HG03039 (cell line): ENCODE results near the gene GANC.
"Not testable (repeated sequence)": the region's sequence is repeated elsewhere in the genome, so short reads cannot be mapped to it uniquely, and the experiment has no call there.

Experiments used
- ATAC-seq: cut with Tn5 transposase; IDR thresholded peaks from one replicate; pipeline ENCODE4 v1.9.1; 2021; ENCODE audit warnings: mild to moderate bottlenecking, moderate library complexity; ENCODE audit not compliant: unreplicated experiment

Gene GANC, protein sequence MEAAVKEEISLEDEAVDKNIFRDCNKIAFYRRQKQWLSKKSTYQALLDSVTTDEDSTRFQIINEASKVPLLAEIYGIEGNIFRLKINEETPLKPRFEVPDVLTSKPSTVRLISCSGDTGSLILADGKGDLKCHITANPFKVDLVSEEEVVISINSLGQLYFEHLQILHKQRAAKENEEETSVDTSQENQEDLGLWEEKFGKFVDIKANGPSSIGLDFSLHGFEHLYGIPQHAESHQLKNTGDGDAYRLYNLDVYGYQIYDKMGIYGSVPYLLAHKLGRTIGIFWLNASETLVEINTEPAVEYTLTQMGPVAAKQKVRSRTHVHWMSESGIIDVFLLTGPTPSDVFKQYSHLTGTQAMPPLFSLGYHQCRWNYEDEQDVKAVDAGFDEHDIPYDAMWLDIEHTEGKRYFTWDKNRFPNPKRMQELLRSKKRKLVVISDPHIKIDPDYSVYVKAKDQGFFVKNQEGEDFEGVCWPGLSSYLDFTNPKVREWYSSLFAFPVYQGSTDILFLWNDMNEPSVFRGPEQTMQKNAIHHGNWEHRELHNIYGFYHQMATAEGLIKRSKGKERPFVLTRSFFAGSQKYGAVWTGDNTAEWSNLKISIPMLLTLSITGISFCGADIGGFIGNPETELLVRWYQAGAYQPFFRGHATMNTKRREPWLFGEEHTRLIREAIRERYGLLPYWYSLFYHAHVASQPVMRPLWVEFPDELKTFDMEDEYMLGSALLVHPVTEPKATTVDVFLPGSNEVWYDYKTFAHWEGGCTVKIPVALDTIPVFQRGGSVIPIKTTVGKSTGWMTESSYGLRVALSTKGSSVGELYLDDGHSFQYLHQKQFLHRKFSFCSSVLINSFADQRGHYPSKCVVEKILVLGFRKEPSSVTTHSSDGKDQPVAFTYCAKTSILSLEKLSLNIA (N-terminal part only)

DNA sequence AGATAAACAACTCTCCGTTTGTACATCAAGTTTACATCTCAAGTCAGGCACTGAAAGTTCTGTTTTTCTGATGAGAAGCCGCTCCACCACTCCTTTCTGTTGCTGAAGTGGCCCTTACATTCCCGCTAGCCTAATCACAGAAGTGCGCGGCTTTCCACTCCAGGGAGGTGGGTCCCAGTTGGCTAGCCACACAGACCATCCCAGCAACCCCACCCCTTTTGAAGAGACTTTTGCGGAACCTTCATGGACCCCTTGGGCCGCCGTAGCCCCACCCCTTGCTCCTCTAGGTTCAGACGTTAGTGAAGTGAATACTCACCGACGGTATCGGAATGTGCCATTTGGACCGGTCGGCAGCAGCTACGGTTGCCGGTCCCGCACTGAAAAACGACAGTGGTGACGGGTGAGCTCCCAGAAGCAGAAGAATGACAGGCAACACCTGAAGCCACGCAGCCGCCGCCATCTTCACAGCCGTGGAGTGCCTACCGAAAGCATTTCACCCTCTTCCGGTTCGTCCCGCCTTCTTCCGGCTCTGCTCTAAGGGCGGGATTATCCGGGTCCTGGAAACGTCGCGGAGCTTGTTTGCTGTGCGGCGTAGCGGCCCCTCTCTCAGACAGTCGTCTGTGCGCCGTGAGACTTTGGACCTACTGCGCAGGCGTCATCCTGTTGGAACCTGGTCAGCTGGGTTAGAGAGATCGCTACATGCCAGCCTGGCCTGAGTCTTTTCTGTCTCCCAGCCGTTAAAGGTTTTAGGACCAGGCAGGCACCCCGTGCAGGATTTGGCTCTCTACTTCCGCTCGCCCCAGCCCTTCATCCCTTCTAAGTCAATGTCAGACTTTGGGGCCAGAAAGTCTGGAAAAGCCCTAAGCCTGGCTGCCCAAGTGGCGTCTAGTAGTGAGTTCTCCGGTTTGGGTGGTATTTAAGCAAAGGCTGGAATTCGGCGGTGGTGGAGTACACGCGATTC is at the start of gene GANC, which contains the start of gene TMEM87A:
Gene GANC (plus strand): TSS at position 263 of the 961 bp plus-strand sequence. CDS start 1,281 bp downstream, outside the sequence.
Gene TMEM87A (minus strand): TSS at position 495 of the 961 bp plus-strand sequence. CDS start 35 bp downstream, at position 460.
- ATAC-seq: peak; percentile 86

DNA sequence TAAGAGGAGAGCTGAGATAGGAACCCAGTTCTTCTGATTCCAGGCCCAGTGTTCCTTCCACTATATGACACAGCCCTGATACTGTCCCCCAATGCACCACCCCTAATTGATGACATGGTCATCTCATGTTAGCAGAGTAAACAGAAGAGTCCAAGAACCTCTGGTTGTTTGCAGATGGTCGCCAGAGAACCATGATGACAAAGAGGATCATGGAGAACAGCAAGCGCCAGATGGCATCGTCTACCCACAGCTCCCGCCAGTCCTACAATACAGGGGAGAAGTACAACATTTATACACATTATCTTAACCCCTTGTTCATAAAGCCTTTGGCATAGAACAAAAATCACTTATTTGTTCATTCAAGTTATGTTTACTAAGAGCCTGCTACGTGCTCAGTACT is 46.4 kb upstream of the GANC start:
- no peak for ATAC-seq

DNA sequence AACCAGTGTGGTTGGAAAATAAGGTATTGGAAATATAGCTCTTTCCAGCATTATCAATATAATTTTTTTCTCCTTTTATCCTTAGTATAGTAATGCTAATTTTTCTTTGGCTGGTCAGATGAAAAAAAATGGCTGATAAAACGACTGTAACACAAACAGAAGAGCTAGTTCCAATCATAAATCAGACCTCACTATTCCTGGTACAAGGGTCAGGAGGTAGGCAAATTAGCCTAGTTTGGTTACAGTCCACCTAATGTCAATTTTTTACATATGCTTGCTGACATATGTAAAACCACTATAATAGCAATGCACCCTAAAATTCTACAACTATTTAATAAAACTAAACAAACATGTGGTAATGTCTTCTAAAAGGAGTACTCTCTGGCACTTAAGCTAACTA is 45.0 kb upstream of the GANC start:
- no peak for ATAC-seq

DNA sequence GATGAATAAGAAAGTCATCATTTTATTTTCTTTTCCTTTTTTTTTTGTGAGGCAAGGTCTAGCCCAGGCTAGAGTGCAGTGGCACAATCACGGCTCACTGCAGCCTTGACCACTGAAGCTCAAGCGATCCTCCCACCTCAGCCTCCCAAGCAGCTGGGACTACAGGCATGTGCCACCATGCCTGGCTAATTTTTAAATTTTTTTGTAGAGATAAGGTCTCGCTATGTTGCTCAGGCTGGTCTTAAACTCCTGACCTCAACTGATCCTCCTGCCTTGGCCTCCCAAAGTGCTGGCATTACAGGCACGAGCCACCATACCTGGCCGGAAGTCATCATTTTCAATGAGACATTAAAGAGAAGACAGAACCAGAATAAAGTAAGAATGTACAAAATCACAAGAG is 44.0 kb upstream of the GANC start:
- ATAC-seq: not testable (repeated sequence)

DNA sequence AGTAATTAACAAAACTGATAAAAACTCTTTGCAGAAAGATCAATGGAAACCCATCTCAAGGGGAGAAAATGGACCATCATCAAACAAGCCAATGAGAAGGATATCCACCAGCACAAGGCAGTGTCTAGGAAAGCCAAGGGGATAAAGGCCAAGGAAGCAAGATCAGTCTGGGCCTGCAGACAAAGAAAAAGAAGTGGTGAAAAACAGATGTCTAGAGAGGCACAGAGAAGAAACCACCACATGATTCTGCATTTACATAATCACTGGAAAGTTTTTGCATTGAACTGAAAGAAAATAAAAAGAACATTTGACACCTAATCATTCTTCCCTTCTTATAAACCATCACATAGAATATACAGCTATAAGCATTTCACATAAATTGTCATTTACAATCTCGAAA is 41.9 kb upstream of the GANC start:
- no peak for ATAC-seq

DNA sequence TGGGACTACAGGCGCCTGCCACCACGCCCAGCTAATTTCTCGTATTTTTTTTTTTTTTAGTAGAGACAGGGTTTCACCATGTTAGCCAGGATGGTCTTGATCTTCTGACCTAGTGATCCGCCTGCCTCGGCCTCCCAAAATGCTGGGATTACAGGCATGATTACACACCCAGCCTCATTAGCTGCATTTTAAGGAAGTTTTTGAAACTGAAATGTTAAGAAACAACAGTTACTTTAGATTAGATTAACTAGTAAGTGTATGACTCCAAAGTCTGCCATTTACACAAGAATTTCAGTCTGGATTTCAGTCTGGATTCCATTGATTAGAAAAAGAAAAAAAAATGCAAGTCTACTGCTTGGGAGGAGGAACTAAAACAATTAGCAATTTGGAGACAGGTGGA is 40.4 kb upstream of the GANC start:
- no peak for ATAC-seq

DNA sequence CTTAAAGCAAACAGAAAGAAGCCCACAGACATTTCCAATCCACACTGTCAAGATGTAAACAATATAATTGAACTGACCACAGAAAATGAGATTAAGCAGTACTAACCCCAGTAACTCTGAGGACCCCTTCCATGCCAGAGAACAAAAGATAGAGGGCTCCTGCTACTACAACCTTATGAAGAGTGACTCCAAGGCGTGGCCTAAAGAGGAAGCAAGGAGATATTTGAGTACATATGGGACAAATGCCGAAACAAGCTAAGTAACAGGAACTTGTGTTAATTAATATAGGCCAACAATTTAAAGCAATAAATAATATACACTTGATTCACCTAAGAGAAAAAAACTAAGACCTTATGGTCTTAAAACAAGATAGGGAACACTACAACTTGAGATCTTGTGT is 39.9 kb upstream of the GANC start:
- no peak for ATAC-seq

DNA sequence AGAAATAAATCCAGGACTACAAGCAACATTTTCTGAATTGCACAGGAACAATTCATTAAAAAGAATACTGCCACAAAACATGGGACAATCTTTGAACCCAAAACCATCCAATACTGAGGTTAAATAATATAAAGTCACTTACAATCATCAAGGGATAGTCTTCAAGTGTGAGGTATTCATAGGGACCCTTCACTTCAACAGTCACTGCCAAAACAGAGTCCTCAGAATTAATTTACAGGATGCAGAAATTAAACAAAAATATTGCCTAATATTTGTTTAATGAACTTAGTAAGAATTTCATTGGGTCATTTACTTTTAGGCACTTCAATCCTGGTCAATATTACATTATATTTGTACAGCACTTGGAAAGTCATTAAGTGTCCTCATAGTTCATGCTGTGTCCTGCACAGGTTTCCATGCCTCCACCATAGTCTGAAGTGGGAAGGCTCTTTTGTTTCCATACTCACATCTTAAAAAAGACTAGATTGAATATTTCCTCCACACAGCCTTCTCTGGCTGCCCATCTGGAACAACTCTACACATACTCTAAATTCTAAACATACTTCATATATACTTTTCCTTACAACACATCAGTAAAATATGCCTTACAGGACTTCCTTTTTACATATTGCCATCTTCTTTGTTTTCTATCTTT is 33.3 kb upstream of the GANC start:
- ATAC-seq: no peak

DNA sequence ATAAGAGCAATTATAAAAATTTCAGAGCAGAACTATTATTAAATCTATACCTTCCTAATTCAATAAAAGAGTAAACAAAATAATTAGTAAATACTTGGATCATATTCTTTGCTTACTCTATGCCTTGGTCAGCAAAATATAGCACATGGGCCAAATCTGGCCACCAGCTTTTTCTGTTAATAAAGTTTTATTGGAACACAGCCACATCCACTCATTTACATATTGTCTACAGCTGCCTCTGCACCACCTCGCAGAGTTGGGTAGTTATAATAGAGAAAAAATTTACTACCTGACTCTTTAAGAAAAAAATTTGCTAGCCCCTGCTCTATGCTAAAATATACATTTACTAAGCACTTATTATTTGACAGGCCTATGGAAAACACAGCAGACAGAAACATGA is 32.2 kb upstream of the GANC start:
- ATAC-seq: no peak

DNA sequence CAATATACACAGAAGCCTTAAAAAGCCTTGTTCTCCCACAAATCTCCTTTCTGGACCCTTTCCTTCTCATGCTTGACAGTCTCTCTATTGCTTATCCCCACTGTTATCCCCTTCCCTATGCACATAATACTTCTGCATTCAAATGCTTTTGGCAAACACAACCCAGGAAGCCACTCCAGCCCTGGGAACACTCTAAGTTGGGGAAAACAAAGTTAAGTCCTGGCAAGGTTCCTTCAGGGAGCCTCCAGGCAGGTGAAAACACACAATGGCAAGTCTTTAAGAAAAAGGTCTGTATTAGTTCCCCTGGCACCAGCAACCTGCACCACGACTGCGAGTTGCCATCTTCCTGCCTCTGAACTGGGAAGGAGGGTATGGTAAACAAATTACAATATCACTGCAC is 19.7 kb upstream of the GANC start:
- ATAC-seq: no peak

DNA sequence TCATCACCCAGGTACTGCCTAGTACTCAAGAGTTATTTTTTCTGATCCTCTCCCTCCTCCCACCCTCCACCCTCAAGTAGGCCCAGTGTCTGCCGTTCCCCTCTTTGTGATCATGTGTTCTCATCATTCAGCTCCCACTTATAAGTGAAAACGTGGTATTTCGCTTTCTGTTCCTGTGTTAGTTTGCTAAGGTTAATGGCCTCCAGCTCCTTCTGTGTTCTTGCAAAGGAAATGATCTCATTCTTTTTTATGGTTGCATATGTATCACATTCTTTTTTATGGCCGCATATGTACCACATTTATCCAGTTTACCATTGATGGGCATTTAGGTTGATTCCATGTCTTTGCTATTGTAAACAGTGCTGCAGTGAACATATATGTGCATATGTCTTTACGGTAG is 8.2 kb upstream of the GANC start:
- no peak for ATAC-seq

DNA sequence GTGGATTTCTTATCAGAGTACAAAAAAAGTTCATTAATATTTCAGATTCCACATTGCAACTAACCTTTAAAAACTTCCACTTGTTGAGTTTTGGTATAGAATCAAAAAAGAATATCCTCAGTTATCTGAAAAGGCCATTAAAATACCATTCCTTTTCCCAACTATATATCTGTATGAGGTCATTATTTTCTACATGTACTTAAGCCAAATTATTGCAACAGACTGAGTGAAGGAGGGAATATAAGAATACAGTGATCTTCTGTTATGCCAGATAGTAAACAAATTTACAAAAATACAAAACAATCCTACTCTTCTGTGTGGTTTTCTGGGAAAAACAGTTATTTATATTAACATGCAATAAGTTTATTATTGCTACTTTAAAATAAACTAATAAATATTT is 5.7 kb upstream of the GANC start:
- ATAC-seq: no peak

DNA sequence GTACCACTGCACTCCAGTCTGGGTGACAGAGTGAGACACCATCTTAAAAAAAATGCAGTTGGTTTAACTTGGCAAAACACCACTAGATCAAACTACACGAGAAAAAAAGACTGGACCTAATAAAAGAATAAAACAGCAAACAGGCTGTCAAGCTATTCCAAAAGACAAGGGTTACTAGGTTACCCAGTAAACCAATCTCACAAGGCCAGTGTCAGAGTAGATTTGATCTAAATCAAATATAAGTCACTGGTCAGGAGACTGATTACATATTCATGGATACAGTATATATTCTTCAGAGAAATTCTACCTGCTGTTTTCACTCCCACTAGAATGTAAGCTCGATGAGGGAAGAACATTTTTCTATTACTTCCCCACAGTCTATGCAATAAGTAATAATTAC is 2.5 kb upstream of the GANC start:
- ATAC-seq: no peak

DNA sequence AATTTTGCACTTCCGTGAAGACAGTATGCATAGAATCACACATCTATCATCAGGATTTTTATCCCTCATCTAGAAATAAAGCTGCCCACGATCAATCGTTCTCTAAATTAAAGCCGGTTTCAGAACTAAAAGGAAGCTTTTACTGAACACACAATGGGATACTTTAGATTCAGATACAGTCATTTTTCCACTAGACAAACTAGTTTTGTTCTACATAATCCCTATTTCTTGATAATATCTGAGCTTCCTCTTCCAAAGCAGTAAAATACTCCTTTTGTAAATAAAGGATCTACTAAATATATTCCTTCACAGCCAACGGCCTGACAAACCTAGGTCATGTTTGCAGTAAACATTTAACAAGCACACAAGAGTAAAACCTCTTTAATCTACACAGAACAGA is 2.0 kb upstream of the GANC start:
- ATAC-seq: no peak

DNA sequence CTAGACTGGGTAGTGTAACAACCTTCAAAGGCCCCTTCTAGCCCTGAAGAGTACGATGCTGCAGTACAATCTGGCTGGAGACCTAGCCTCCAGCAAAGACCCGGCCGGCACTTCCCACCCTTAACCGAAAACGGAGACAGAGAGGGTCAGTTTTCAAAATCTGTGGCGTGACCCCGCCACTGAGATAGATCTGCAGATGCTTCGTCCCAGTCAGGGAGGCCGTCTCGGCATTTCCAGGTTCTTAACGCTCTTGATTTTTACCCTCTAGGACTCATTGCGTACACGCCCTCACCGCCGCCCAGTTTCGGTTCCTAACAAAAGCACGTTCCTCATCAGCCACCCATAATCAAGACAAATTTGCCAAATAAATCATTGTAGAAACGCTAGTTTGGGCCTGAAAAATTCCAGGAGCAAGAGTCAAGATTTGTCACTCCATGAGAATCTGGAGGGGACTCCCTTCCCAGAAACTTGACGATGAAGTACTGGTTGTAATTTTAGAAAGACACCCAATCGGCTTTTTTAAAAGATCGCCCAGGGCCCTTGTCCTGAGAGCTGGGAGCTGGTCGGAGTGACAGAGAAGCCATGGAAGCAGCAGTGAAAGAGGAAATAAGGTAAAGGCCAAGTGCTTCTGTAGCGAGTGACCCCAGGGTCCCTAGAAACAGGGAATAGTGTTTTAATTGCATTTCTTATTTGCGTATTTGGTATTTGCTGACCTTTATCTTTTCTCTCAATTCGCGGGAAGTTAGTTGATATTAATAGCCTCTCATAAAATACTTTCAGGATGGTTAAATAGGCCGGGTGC is 1.1 kb downstream of the GANC start:
- peak; percentile 18 for ATAC-seq

DNA sequence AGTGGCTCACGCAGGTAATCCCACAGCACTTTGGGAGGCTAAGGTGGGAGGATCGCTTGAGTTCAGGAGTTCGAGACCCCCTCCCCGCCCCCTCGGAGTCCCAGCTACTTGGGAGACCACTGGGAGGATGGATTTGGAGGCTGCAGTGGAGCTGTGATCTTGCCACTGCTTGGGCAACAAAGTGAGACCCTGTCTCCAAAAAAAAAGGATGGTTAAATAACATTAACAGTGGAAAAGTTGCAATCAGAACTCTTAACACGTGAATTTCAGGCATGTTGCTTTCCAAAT is 1.6 kb downstream of the GANC start:
- ATAC-seq: no peak

DNA sequence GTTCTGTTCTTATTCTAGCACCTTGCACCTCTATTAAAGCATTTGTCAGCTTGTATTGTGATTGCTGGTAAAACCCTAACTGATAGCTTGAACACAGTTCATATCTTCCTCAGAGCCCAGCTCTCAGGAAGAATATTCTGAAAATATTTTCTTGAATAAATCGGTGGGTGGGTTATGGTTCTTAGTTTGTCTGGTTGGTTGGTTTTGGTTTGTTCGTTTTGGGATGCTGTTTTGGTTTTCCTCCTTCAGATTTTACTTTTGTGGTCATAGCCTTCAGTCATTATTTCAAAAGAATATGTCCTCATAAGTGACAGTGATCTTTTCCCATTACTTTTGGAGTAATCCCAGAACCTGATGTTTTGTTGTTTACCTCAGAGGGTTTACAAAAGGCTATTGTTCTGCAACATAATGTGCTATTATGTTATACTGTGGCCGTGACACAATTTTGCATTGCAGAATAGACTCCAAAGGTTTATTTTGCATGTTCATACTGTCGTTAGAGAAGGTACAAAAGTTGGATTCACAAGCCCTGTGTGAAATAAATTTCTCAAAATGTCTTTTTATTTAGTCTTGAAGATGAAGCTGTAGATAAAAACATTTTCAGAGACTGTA is 2.9 kb downstream of the GANC start:
- no peak for ATAC-seq

DNA sequence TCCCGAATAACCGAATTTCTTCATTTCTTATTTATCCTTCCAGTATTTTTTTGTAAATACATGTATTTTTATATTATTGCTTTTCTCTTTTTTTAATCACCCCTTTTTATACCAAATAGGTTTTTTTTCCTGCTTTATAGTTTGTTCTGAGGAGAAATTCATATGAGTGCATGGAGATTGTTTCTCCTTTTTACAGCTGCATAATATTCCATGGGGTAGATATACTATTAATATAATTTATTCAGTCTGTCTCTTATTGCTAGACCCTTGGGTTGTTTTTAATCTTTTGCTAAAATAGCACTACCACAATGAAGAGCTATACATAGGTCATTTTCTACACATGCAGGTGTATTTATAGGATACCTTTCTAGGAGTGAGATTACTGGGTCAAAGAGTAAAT is 3.8 kb downstream of the GANC start:
- no peak for ATAC-seq

DNA sequence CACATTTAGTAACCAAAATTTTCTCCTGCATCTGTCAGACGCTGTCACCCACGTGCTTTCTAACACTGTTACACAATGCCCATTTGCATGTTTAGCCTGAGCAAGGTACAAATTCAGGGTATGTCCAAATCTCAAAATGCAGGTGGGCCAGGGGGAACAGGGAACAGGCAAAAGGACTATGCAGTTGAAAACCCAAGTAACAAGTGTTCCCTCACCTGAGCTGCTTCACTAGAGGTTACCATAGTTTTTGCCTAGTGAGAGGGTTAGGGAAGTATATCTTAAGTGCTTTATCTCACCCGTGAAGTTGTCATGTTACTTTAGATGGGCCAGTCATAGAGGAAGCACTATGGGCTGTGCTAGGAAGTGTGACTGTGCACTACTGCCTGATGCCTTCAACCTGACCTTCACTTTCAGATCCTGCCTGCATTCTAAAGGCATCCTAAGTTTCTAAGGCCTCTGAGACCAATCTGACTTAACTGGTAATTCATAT is 6.3 kb downstream of the GANC start:
- no peak for ATAC-seq
